HEK293 (cell line): ENCODE data around the gene ERAL1.

ENCODE experiments used
- BCL11A ChIP-seq: fragments of 450-650 bp; formaldehyde crosslinking; IDR thresholded peaks from 2 replicates; pipeline ENCODE4 v1.5.1; 2016; ENCODE audit warnings: low read depth, missing biosample characterization, missing genetic modification characterization
- MYNN ChIP-seq: fragments of 450-650 bp; formaldehyde crosslinking; IDR thresholded peaks from 2 replicates; pipeline ENCODE4 v1.5.1; 2016; ENCODE audit warnings: missing biosample characterization, missing genetic modification characterization, borderline replicate concordance
- OSR2 ChIP-seq: fragments of 450-650 bp; formaldehyde crosslinking; IDR thresholded peaks from 2 replicates; pipeline ENCODE4 v1.5.1; 2016; ENCODE audit warnings: missing biosample characterization, missing genetic modification characterization
- PRDM1 ChIP-seq: fragments of 450-650 bp; formaldehyde crosslinking; IDR thresholded peaks from 2 replicates; pipeline ENCODE4; 2016; ENCODE audit warnings: missing biosample characterization, missing genetic modification characterization
- ZNF23 ChIP-seq: fragments of 450-650 bp; formaldehyde crosslinking; IDR thresholded peaks from 2 replicates; pipeline ENCODE4 v1.5.1; 2016; ENCODE audit warnings: missing biosample characterization, missing genetic modification characterization, borderline replicate concordance
- ZNF324 ChIP-seq: fragments of 450-650 bp; formaldehyde crosslinking; IDR thresholded peaks from 2 replicates; pipeline ENCODE4 v1.5.1; 2016; ENCODE audit warnings: missing biosample characterization, missing genetic modification characterization
- ZNF48 ChIP-seq: fragments of 450-650 bp; formaldehyde crosslinking; IDR thresholded peaks from 2 replicates; pipeline ENCODE4 v1.5.1; 2016; ENCODE audit warnings: missing biosample characterization, missing genetic modification characterization
- ZNF558 ChIP-seq: fragments of 450-650 bp; formaldehyde crosslinking; IDR thresholded peaks from 2 replicates; pipeline ENCODE4 v1.5.1; 2016; ENCODE audit warnings: missing biosample characterization, missing genetic modification characterization
- ZNF560 ChIP-seq: fragments of 450-650 bp; formaldehyde crosslinking; IDR thresholded peaks from 2 replicates; pipeline ENCODE4 v1.5.1; 2017; ENCODE audit warnings: missing biosample characterization, missing genetic modification characterization, borderline replicate concordance
- ZNF768 ChIP-seq: fragments of 450-650 bp; formaldehyde crosslinking; IDR thresholded peaks from 2 replicates; pipeline ENCODE4 v1.5.1; 2018; ENCODE audit warnings: missing biosample characterization, mild to moderate bottlenecking, missing genetic modification characterization
- TF ChIP-seq, protein P1 (sequence below): fragments of 450-650 bp; formaldehyde crosslinking; IDR thresholded peaks from 2 replicates; pipeline ENCODE4 v1.5.1; 2016; ENCODE audit warnings: missing biosample characterization, missing genetic modification characterization
- TF ChIP-seq, protein P2 (sequence below): fragments of 450-650 bp; IDR thresholded peaks from 2 replicates; pipeline ENCODE4 v1.5.1; 2018; ENCODE audit warnings: missing biosample characterization, missing genetic modification characterization
- TF ChIP-seq, protein P3 (sequence below): fragments of 450-650 bp; formaldehyde crosslinking; IDR thresholded peaks from 2 replicates; pipeline ENCODE4 v1.5.1; 2017; ENCODE audit warnings: missing biosample characterization, missing genetic modification characterization

DNA sequence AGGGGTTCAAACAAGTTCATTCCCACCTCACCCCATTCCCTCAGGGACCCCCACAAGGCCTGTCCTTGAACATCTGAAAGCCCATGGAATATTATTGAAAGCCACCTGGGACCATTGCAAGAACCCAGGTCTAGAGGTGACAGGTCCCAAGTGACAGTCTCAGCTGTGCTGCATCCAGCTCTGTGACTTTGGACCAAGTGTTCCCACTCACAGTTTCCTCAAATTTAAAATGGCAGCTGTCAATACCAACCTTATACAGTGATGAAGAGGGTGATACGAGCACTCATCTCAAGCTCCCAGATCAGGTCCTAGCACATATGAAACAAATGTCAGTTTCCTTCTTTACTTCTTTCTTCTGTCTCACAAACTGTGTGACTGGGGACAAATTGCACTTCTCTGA is 9.1 kb downstream of the ERAL1 start:
- TF ChIP-seq, protein P1, sequence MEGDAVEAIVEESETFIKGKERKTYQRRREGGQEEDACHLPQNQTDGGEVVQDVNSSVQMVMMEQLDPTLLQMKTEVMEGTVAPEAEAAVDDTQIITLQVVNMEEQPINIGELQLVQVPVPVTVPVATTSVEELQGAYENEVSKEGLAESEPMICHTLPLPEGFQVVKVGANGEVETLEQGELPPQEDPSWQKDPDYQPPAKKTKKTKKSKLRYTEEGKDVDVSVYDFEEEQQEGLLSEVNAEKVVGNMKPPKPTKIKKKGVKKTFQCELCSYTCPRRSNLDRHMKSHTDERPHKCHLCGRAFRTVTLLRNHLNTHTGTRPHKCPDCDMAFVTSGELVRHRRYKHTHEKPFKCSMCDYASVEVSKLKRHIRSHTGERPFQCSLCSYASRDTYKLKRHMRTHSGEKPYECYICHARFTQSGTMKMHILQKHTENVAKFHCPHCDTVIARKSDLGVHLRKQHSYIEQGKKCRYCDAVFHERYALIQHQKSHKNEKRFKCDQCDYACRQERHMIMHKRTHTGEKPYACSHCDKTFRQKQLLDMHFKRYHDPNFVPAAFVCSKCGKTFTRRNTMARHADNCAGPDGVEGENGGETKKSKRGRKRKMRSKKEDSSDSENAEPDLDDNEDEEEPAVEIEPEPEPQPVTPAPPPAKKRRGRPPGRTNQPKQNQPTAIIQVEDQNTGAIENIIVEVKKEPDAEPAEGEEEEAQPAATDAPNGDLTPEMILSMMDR = no peak
- TF ChIP-seq ZNF23 = no peak
- TF ChIP-seq, protein P2, sequence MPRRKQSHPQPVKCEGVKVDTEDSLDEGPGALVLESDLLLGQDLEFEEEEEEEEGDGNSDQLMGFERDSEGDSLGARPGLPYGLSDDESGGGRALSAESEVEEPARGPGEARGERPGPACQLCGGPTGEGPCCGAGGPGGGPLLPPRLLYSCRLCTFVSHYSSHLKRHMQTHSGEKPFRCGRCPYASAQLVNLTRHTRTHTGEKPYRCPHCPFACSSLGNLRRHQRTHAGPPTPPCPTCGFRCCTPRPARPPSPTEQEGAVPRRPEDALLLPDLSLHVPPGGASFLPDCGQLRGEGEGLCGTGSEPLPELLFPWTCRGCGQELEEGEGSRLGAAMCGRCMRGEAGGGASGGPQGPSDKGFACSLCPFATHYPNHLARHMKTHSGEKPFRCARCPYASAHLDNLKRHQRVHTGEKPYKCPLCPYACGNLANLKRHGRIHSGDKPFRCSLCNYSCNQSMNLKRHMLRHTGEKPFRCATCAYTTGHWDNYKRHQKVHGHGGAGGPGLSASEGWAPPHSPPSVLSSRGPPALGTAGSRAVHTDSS (tag by site-specific recombination) = no peak
- no peak for TF ChIP-seq ZNF48
- no peak for TF ChIP-seq ZNF768
- TF ChIP-seq ZNF560 = no peak
- no peak for TF ChIP-seq OSR2
- TF ChIP-seq ZNF324 (tag by site-specific recombination) = no peak
- TF ChIP-seq MYNN = no peak
- TF ChIP-seq, protein P3, sequence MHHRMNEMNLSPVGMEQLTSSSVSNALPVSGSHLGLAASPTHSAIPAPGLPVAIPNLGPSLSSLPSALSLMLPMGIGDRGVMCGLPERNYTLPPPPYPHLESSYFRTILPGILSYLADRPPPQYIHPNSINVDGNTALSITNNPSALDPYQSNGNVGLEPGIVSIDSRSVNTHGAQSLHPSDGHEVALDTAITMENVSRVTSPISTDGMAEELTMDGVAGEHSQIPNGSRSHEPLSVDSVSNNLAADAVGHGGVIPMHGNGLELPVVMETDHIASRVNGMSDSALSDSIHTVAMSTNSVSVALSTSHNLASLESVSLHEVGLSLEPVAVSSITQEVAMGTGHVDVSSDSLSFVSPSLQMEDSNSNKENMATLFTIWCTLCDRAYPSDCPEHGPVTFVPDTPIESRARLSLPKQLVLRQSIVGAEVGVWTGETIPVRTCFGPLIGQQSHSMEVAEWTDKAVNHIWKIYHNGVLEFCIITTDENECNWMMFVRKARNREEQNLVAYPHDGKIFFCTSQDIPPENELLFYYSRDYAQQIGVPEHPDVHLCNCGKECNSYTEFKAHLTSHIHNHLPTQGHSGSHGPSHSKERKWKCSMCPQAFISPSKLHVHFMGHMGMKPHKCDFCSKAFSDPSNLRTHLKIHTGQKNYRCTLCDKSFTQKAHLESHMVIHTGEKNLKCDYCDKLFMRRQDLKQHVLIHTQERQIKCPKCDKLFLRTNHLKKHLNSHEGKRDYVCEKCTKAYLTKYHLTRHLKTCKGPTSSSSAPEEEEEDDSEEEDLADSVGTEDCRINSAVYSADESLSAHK (tag by site-specific recombination) = no peak
- no peak for TF ChIP-seq PRDM1 (tag by site-specific recombination)
- TF ChIP-seq BCL11A = no peak
- TF ChIP-seq ZNF558 (tag by site-specific recombination) = no peak
